ENCODE data around the gene RHCE.
"Not testable (repeated sequence)": the region's sequence is repeated elsewhere in the genome, so short reads cannot be mapped to it uniquely, and the experiment has no call there.

RHCE gene

GRCh38 chr1:25432749-25433388 is 12.2 kb upstream of the RHCE start:
- DNase-seq = no peak

GRCh38 chr1:25431955-25432719 is 11.5 kb upstream of the RHCE start:
- DNase-seq = peak; percentile 21

- peak; percentile 63 for DNase-seq
Observed at GRCh38 chr1:25430967-25431881, 10.6 kb upstream of the RHCE start.

- peak; percentile 94 for DNase-seq
Observed at GRCh38 chr1:25430073-25430966, 9.7 kb upstream of the RHCE start, which contains the start of gene MACO1. Gene MACO1, plus strand, starts transcription at chr1:25430897. Its CDS starts 202 bp downstream, at chr1:25431099.

GRCh38 chr1:25428475-25429166 is 8.0 kb upstream of the RHCE start:
- no peak for DNase-seq

- DNase-seq = no peak
Observed at GRCh38 chr1:25427696-25428095, 7.1 kb upstream of the RHCE start.

- no peak for DNase-seq
Observed at GRCh38 chr1:25425098-25426085, 4.8 kb upstream of the RHCE start.

- not testable (repeated sequence) for DNase-seq
Observed at GRCh38 chr1:25423206-25423605, 2.6 kb upstream of the RHCE start.

GRCh38 chr1:25419339-25419738 is 1.3 kb downstream of the RHCE start:
- DNase-seq = not testable (repeated sequence)

- not testable (repeated sequence) for DNase-seq
Observed at GRCh38 chr1:25417280-25417679, 3.3 kb downstream of the RHCE start.

GRCh38 chr1:25414578-25414977 is 6.0 kb downstream of the RHCE start:
- DNase-seq = not testable (repeated sequence)

- DNase-seq = not testable (repeated sequence)
Observed at GRCh38 chr1:25414157-25414556, 6.5 kb downstream of the RHCE start.

- not testable (repeated sequence) for DNase-seq
Observed at GRCh38 chr1:25412872-25413623, 7.6 kb downstream of the RHCE start.

- DNase-seq = not testable (repeated sequence)
Observed at GRCh38 chr1:25409641-25410427, 10.8 kb downstream of the RHCE start.

GRCh38 chr1:25405731-25406305 is 14.8 kb downstream of the RHCE start:
- not testable (repeated sequence) for DNase-seq

- DNase-seq = peak; percentile 29
Observed at GRCh38 chr1:25402947-25403803, 17.4 kb downstream of the RHCE start.

GRCh38 chr1:25398079-25398478 is 22.5 kb downstream of the RHCE start:
- not testable (repeated sequence) for DNase-seq
